Measurements from ENCODE around the gene ARPC4. TPM values are rescaled to one million over a fixed set of nuclear protein-coding genes. Genes with fewer than 3 reads are reported as not detected.

The ARPC4 gene
- total and polyA plus RNA-seq, 2 of the 13 experiments (the other 11 are each of a cell fraction or from before 2014, with no cell fraction given): 30.1 to 83.6 TPM

GRCh38 chr3:9792405-9793160, at the start of gene ARPC4, which contains the start of gene TADA3 (continued):
- TF ChIP-seq MTF1 (CRISPR knock-in tag; IDR thresholded peaks at IDR 0.05): no peak
- peak; percentile 75 for TF ChIP-seq SRSF1 (optimal IDR thresholded peaks at IDR 0.05; ENCODE audit: low read depth, low read length)
- TF ChIP-seq PRDM10 (CRISPR knock-in tag; IDR thresholded peaks at IDR 0.05; ENCODE audit: low read depth): peak; percentile 99
- TF ChIP-seq ZNF558 (CRISPR knock-in tag; IDR thresholded peaks at IDR 0.05; ENCODE audit: borderline replicate concordance): 0 out of 2 replicates have a peak, but pooled peaks have one; percentile 1
- no peak for TF ChIP-seq MAZ (IDR thresholded peaks at IDR 0.05; ENCODE audit: borderline replicate concordance, low read depth, low read length)
- peak; percentile 70; the same call in 1 of the 2 replicates for TF ChIP-seq MAZ (CRISPR knock-in tag; IDR thresholded peaks at IDR 0.05; ENCODE audit: low read depth)
- no peak for TF ChIP-seq ZNF629 (CRISPR knock-in tag; conservative IDR thresholded peaks at IDR 0.05)
- TF ChIP-seq LCORL (IDR thresholded peaks at IDR 0.05): no peak
- peak; percentile 76; the same call in 1 of the 2 replicates for TF ChIP-seq LCORL (CRISPR knock-in tag; IDR thresholded peaks at IDR 0.05)
- no peak for TF ChIP-seq ZBTB46 (CRISPR knock-in tag; IDR thresholded peaks at IDR 0.05; ENCODE audit: borderline replicate concordance)
- TF ChIP-seq ZNF800 (CRISPR knock-in tag; IDR thresholded peaks at IDR 0.05): peak; percentile 44; the same call in 1 of the 2 replicates
- TF ChIP-seq SNAPC2 (CRISPR knock-in tag; IDR thresholded peaks at IDR 0.05): no peak; the same call in 1 of the 2 replicates
- peak; percentile 85 for TF ChIP-seq ATF7 (IDR thresholded peaks at IDR 0.05)
- no peak for TF ChIP-seq ATF7 (CRISPR knock-in tag; IDR thresholded peaks at IDR 0.05)
- TF ChIP-seq SSRP1 (CRISPR knock-in tag; IDR thresholded peaks at IDR 0.05): no peak
- TF ChIP-seq, protein P1, sequence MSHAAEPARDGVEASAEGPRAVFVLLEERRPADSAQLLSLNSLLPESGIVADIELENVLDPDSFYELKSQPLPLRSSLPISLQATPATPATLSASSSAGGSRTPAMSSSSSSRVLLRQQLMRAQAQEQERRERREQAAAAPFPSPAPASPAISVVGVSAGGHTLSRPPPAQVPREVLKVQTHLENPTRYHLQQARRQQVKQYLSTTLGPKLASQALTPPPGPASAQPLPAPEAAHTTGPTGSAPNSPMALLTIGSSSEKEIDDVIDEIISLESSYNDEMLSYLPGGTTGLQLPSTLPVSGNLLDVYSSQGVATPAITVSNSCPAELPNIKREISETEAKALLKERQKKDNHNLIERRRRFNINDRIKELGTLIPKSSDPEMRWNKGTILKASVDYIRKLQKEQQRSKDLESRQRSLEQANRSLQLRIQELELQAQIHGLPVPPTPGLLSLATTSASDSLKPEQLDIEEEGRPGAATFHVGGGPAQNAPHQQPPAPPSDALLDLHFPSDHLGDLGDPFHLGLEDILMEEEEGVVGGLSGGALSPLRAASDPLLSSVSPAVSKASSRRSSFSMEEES (CRISPR knock-in tag; IDR thresholded peaks at IDR 0.05): peak; percentile 9; the same call in 1 of the 2 replicates
- no peak for TF ChIP-seq ZNF337 (CRISPR knock-in tag; IDR thresholded peaks at IDR 0.05; ENCODE audit: borderline replicate concordance, low read depth)

Data from HepG2 (cell line).